MCF 10A (cell line): ENCODE data around the gene AP1M1. TPM values are rescaled to one million over a fixed set of nuclear protein-coding genes. Genes with fewer than 3 reads are reported as not detected.

Experiments
- BruUV-seq: library from RNA; stranded (reverse); fragments of 400-500 nt; replicated peaks from 2 replicates; lab custom pipeline; 2021; lab: Mats Ljungman, UMichigan
- CTCF ChIA-PET: fragments of 300-600 bp; sonication (Branson Sonifier 250); formaldehyde crosslinking; extraction: SDS; loops from one replicate; lab custom pipeline; 2021; ENCODE audit warnings: antibody characterized with exemption, inconsistent platforms; lab: Yijun Ruan, JAX
- POLR2A ChIA-PET: fragments of 300-600, 350-650 bp; sonication (Branson Sonifier 250); formaldehyde crosslinking; extraction: SDS; loops from one replicate; lab custom pipeline; 2020; ENCODE audit warnings: antibody characterized with exemption, inconsistent platforms; lab: Yijun Ruan, JAX
- DNase-seq: peaks from one replicate; pipeline ENCODE4 v3.0.0-alpha.2; 2018; ENCODE audit not compliant: unreplicated experiment
- H3K27ac Mint-ChIP-seq: one replicate; pipeline ENCODE4 v1.8.0; 2022; ENCODE audit warnings: mild to moderate bottlenecking, low read depth, mixed read lengths; ENCODE audit not compliant: unreplicated experiment
- H3K27me3 Mint-ChIP-seq: one replicate; pipeline ENCODE4 v1.8.0; 2022; ENCODE audit warnings: mixed read lengths; ENCODE audit not compliant: insufficient read depth, unreplicated experiment
- H3K36me3 Mint-ChIP-seq: one replicate; pipeline ENCODE4 v1.8.0; 2022; ENCODE audit warnings: mild to moderate bottlenecking, moderate library complexity, mixed read lengths; ENCODE audit not compliant: insufficient read depth, unreplicated experiment
- H3K4me1 Mint-ChIP-seq: one replicate; pipeline ENCODE4 v1.8.0; 2022; ENCODE audit warnings: mixed read lengths; ENCODE audit not compliant: insufficient read depth, unreplicated experiment
- H3K4me3 Mint-ChIP-seq: one replicate; pipeline ENCODE4 v1.8.0; 2022; ENCODE audit warnings: mild to moderate bottlenecking, moderate library complexity, mixed read lengths; ENCODE audit not compliant: unreplicated experiment
- H3K9me3 Mint-ChIP-seq: one replicate; pipeline ENCODE4 v1.8.0; 2022; ENCODE audit warnings: mixed read lengths; ENCODE audit not compliant: unreplicated experiment
- CTCF ChIP-seq: fragments of 200-600 bp; IDR thresholded peaks from one replicate; pipeline ENCODE4 v1.8.0; 2022; ENCODE audit warnings: antibody characterized with exemption, mild to moderate bottlenecking; ENCODE audit not compliant: unreplicated experiment
- intact Hi-C: fragments of 100-400 bp; cut with micrococcal nuclease; formaldehyde crosslinking; loops from 2 replicates; pipeline ENCODE4 v1.14.1; 2022
- total RNA-seq: library from RNA; stranded (reverse); gene quantifications from 2 replicates; pipeline ENCODE4 v1.2.3, GENCODE V29; 2022

The AP1M1 gene
- total RNA-seq, 1 experiment from 2014 or later, result 53.8 TPM

GRCh38 chr19:16184665-16185122, 13.0 kb upstream of the AP1M1 start:
- Mint-ChIP-seq H3K4me3 (peak overlapping the region; percentile 100), H3K36me3 (peaks cover 25% of the 10 kb centered on the region), H3K27ac (peak overlapping the region; percentile 100), H3K4me1 (peaks cover 23% of the 10 kb centered on the region), H3K27me3 (no peaks in the 10 kb centered on the region), H3K9me3 (no peaks in the 10 kb centered on the region)
- TF ChIP-seq CTCF, result no peak
- DNase-seq, result no peak
- TSS peak; percentile 81 for BruUV-seq
- POLR2A ChIA-PET, result interaction anchor here (0.5 to 2.8 kb wide), 12 partner anchors 10 to 1387 kb away, joined by 3 to 24 read pairs (median 4); partner anchors contain the start of genes AP1M1, RAB8A and TPM4
- intact Hi-C loops, result loop anchor here (1.0 kb wide), 4 partner anchors 13 to 555 kb away; partner anchors contain the start of genes AP1M1 and RAB8A
- CTCF ChIA-PET, result interaction anchor here (0.6 to 3.2 kb wide), 11 partner anchors 10 to 806 kb away, joined by 3 to 25 read pairs (median 3); partner anchors contain the start of gene AP1M1

GRCh38 chr19:16185123-16185767, 12.5 kb upstream of the AP1M1 start, which contains the start of gene FAM32A:
Gene FAM32A, plus strand, starts transcription at chr19:16185410. Its CDS starts 33 bp downstream, at chr19:16185443.
- H3K27ac Mint-ChIP-seq, result peak within 1 kb of the TSS; percentile 100
- H3K27me3 Mint-ChIP-seq, result no peaks in the 10 kb centered on the region
- H3K9me3 Mint-ChIP-seq, result no peaks in the 10 kb centered on the region
- BruUV-seq, result no TSS peak
- peak within 1 kb of the TSS; percentile 100 for H3K4me3 Mint-ChIP-seq
- CTCF ChIA-PET, result interaction anchor here (0.5 to 3.2 kb wide), 17 partner anchors 9 to 806 kb away, joined by 3 to 25 read pairs (median 3); partner anchors contain the start of gene AP1M1
- H3K4me1 Mint-ChIP-seq, result peaks cover 22% of the 10 kb centered on the region
- POLR2A ChIA-PET, result interaction anchor here (0.5 to 2.8 kb wide), 14 partner anchors 10 to 1387 kb away, joined by 3 to 24 read pairs (median 4); partner anchors contain the start of genes AP1M1, RAB8A and TPM4
- TF ChIP-seq CTCF, result no peak
- peak; percentile 100 for DNase-seq
- intact Hi-C loops, result loop anchor here (1.0 kb wide), 4 partner anchors 12 to 556 kb away; partner anchors contain the start of genes AP1M1 and RAB8A
- H3K36me3 Mint-ChIP-seq, result peaks cover 30% of the 10 kb centered on the region

GRCh38 chr19:16185768-16186123, 12.0 kb upstream of the AP1M1 start:
- ChIA-PET POLR2A (interaction anchor here (0.6 to 2.8 kb wide), 12 partner anchors 10 to 1388 kb away, joined by 3 to 24 read pairs (median 4); partner anchors contain the start of genes AP1M1, RAB8A, SLC35E1 and TPM4), CTCF (interaction anchor here (0.5 to 3.2 kb wide), 15 partner anchors 9 to 755 kb away, joined by 3 to 25 read pairs (median 3); partner anchors contain the start of genes AP1M1 and TPM4)
- TSS peak; percentile 51 for BruUV-seq
- Mint-ChIP-seq H3K4me1 (peaks cover 17% of the 10 kb centered on the region), H3K36me3 (peaks cover 35% of the 10 kb centered on the region), H3K4me3 (peak overlapping the region; percentile 100), H3K9me3 (no peaks in the 10 kb centered on the region), H3K27me3 (no peaks in the 10 kb centered on the region), H3K27ac (peak overlapping the region; percentile 100)
- TF ChIP-seq CTCF, result peak; percentile 34
- peak; percentile 30 for DNase-seq
- intact Hi-C loops, result loop anchor here (1.0 kb wide), 4 partner anchors 12 to 556 kb away; partner anchors contain the start of genes AP1M1 and RAB8A

GRCh38 chr19:16188521-16188920, 9.2 kb upstream of the AP1M1 start:
- Mint-ChIP-seq H3K9me3 (no peaks in the 10 kb centered on the region), H3K27me3 (no peaks in the 10 kb centered on the region), H3K36me3 (peaks cover 57% of the 10 kb centered on the region), H3K27ac (no peak overlapping the region), H3K4me1 (peaks cover 15% of the 10 kb centered on the region), H3K4me3 (no peak overlapping the region)
- POLR2A ChIA-PET, result interaction anchor here (0.6 to 0.8 kb wide), 2 partner anchors 9 to 50 kb away, joined by 3 to 5 read pairs; partner anchors contain the start of gene AP1M1
- no peak for DNase-seq
- BruUV-seq, result no TSS peak
- CTCF ChIA-PET, result interaction anchor here (0.6 to 1.3 kb wide), 6 partner anchors 9 to 336 kb away, joined by 3 to 4 read pairs (median 3); partner anchors contain the start of gene AP1M1
- no peak for TF ChIP-seq CTCF
- intact Hi-C loops, result no loop called here
